Activated T-cell treated with anti-CD3 and anti-CD28 coated beads for 24 hours (primary cell): ENCODE results near the gene HMCN1.

Experiments used
- DNase-seq: peaks from one replicate; pipeline ENCODE4 v3.0.0-alpha.2; 2020; ENCODE audit warnings: low read depth

Gene HMCN1

GRCh38 chr1:185912504-185912903 is 178.3 kb downstream of the HMCN1 start:
- no peak for DNase-seq

- DNase-seq: no peak
Measured at GRCh38 chr1:185914089-185914488, 179.9 kb downstream of the HMCN1 start.

GRCh38 chr1:185916861-185917260 is 182.7 kb downstream of the HMCN1 start:
- DNase-seq: no peak

- DNase-seq: no peak
Measured at GRCh38 chr1:185917646-185918045, 183.5 kb downstream of the HMCN1 start.

GRCh38 chr1:185920602-185921001 is 186.4 kb downstream of the HMCN1 start:
- DNase-seq: no peak

GRCh38 chr1:185921636-185922035 is 187.4 kb downstream of the HMCN1 start:
- no peak for DNase-seq

GRCh38 chr1:185926588-185926987 is 192.4 kb downstream of the HMCN1 start:
- DNase-seq: no peak

- DNase-seq: no peak
Measured at GRCh38 chr1:185929776-185930175, 195.6 kb downstream of the HMCN1 start.

- DNase-seq: no peak
Measured at GRCh38 chr1:185931438-185931837, 197.2 kb downstream of the HMCN1 start.

- no peak for DNase-seq
Measured at GRCh38 chr1:185933580-185933979, 199.4 kb downstream of the HMCN1 start.

GRCh38 chr1:185934476-185935189 is 200.4 kb downstream of the HMCN1 start:
- no peak for DNase-seq

- no peak for DNase-seq
Measured at GRCh38 chr1:185935360-185935759, 201.2 kb downstream of the HMCN1 start.

- DNase-seq: no peak
Measured at GRCh38 chr1:185936641-185937040, 202.4 kb downstream of the HMCN1 start.

GRCh38 chr1:185938396-185938795 is 204.2 kb downstream of the HMCN1 start:
- DNase-seq: no peak

- DNase-seq: no peak
Measured at GRCh38 chr1:185939142-185939541, 205.0 kb downstream of the HMCN1 start.

- no peak for DNase-seq
Measured at GRCh38 chr1:185942961-185943360, 208.8 kb downstream of the HMCN1 start.

GRCh38 chr1:185956881-185957280 is 222.7 kb downstream of the HMCN1 start:
- no peak for DNase-seq

GRCh38 chr1:185957441-185958363 is 223.5 kb downstream of the HMCN1 start:
- no peak for DNase-seq

- no peak for DNase-seq
Measured at GRCh38 chr1:185960422-185961321, 226.5 kb downstream of the HMCN1 start.

GRCh38 chr1:185961664-185962063 is 227.5 kb downstream of the HMCN1 start:
- no peak for DNase-seq

GRCh38 chr1:185964946-185965345 is 230.8 kb downstream of the HMCN1 start:
- DNase-seq: no peak

- DNase-seq: no peak
Measured at GRCh38 chr1:185965870-185966269, 231.7 kb downstream of the HMCN1 start.
